Activated naive CD4-positive, alpha-beta T cell treated with anti-CD3 and anti-CD28 coated beads, Interleukin-2, amount 10 ng/mL, durations not matched to agents 7 days and 5 days (primary cell): ENCODE results near the gene USP27X.
A peak's percentile ranks its signal among the peaks of the same experiment; 100 is the strongest.

Experiments
- CTCF ChIA-PET: fragments of 350-600 bp; sonication (Branson Sonifier 250); formaldehyde crosslinking; loops from one replicate; lab custom pipeline; 2021; ENCODE audit warnings: antibody characterized with exemption; lab: Charles Lee
- DNase-seq: peaks from one replicate; pipeline ENCODE4 v3.0.0-alpha.2; 2020
- H3K27ac Mint-ChIP-seq: one replicate; pipeline ENCODE4 v1.8.0; 2021; ENCODE audit warnings: mild to moderate bottlenecking, moderate library complexity, mixed read lengths
- H3K27me3 Mint-ChIP-seq: one replicate; pipeline ENCODE4 v1.8.0; 2021; ENCODE audit warnings: mild to moderate bottlenecking, mixed read lengths
- H3K36me3 Mint-ChIP-seq: one replicate; pipeline ENCODE4 v1.8.0; 2021; ENCODE audit warnings: mixed read lengths
- H3K4me1 Mint-ChIP-seq: one replicate; pipeline ENCODE4 v1.8.0; 2021; ENCODE audit warnings: mixed read lengths
- H3K4me3 Mint-ChIP-seq: one replicate; pipeline ENCODE4 v1.8.0; 2021; ENCODE audit warnings: mild to moderate bottlenecking, moderate library complexity, mixed read lengths
- H3K9me3 Mint-ChIP-seq: one replicate; pipeline ENCODE4 v1.8.0; 2021; ENCODE audit warnings: mixed read lengths

The USP27X gene

GRCh38 chrX:49915361-49916222 is 36.3 kb downstream of the USP27X start:
- Mint-ChIP-seq H3K27ac (no peak overlapping the region), H3K36me3 (no peaks in the 10 kb centered on the region), H3K9me3 (no peaks in the 10 kb centered on the region), H3K4me1 (peaks cover 5% of the 10 kb centered on the region), H3K4me3 (no peak overlapping the region), H3K27me3 (no peaks in the 10 kb centered on the region)
- CTCF ChIA-PET, result interaction anchor here (0.8 to 8.9 kb wide), 3 partner anchors 13 to 776 kb away, joined by 3 to 62 read pairs (median 4); no protein-coding TSS in a partner anchor
- DNase-seq, result peak; percentile 61

- peak; percentile 46 for DNase-seq
- Mint-ChIP-seq H3K4me3 (no peak overlapping the region), H3K27me3 (no peaks in the 10 kb centered on the region), H3K36me3 (peaks cover 2% of the 10 kb centered on the region), H3K4me1 (peaks cover 14% of the 10 kb centered on the region), H3K9me3 (no peaks in the 10 kb centered on the region), H3K27ac (no peak overlapping the region)
- CTCF ChIA-PET, result interaction anchor here (0.8 to 8.9 kb wide), 12 partner anchors 9 to 285 kb away, joined by 3 to 62 read pairs (median 4); partner anchors contain the start of genes CCNB3 and USP27X
Measured at GRCh38 chrX:49919617-49920016, 40.3 kb downstream of the USP27X start.

GRCh38 chrX:49921109-49921508 is 41.8 kb downstream of the USP27X start:
- H3K27me3 Mint-ChIP-seq, result no peaks in the 10 kb centered on the region
- no peak for DNase-seq
- H3K27ac Mint-ChIP-seq, result no peak overlapping the region
- H3K36me3 Mint-ChIP-seq, result peaks cover 5% of the 10 kb centered on the region
- CTCF ChIA-PET, result interaction anchor here (1.1 to 8.9 kb wide), 3 partner anchors 11 to 42 kb away, joined by 3 to 62 read pairs (median 7); partner anchors contain the start of gene USP27X
- no peaks in the 10 kb centered on the region for H3K9me3 Mint-ChIP-seq
- H3K4me1 Mint-ChIP-seq, result peaks cover 15% of the 10 kb centered on the region
- no peak overlapping the region for H3K4me3 Mint-ChIP-seq

GRCh38 chrX:49922291-49923241 is 43.3 kb downstream of the USP27X start, which contains the start of gene CLCN5:
Gene CLCN5 (plus strand): TSS chrX:49922596. CDS start chrX:49925299, 2,703 bp downstream.
- H3K4me3 Mint-ChIP-seq, result peak within 1 kb of the TSS; percentile 74
- no peaks in the 10 kb centered on the region for H3K9me3 Mint-ChIP-seq
- no peaks in the 10 kb centered on the region for H3K27me3 Mint-ChIP-seq
- CTCF ChIA-PET, result interaction anchor here (0.9 to 8.9 kb wide), 4 partner anchors 12 to 84 kb away, joined by 3 to 62 read pairs (median 4); no protein-coding TSS in a partner anchor
- peaks cover 15% of the 10 kb centered on the region for H3K4me1 Mint-ChIP-seq
- peak; percentile 96 for DNase-seq
- H3K36me3 Mint-ChIP-seq, result peaks cover 11% of the 10 kb centered on the region
- H3K27ac Mint-ChIP-seq, result peak within 1 kb of the TSS; percentile 73

- DNase-seq, result no peak
- CTCF ChIA-PET, result no interaction called here
- Mint-ChIP-seq H3K9me3 (no peaks in the 10 kb centered on the region), H3K27ac (no peak overlapping the region), H3K4me1 (peaks cover 15% of the 10 kb centered on the region), H3K27me3 (no peaks in the 10 kb centered on the region), H3K4me3 (no peak overlapping the region), H3K36me3 (peaks cover 11% of the 10 kb centered on the region)
Measured at GRCh38 chrX:49925176-49925575, 45.9 kb downstream of the USP27X start.

GRCh38 chrX:49930039-49930438 is 50.8 kb downstream of the USP27X start:
- CTCF ChIA-PET, result no interaction called here
- no peaks in the 10 kb centered on the region for H3K9me3 Mint-ChIP-seq
- no peak overlapping the region for H3K4me3 Mint-ChIP-seq
- H3K4me1 Mint-ChIP-seq, result no peaks in the 10 kb centered on the region
- H3K27ac Mint-ChIP-seq, result no peak overlapping the region
- peaks cover 6% of the 10 kb centered on the region for H3K36me3 Mint-ChIP-seq
- no peaks in the 10 kb centered on the region for H3K27me3 Mint-ChIP-seq
- no peak for DNase-seq
